ENCODE measurements around the gene SLC17A7.
"Not testable (repeated sequence)": the region's sequence is repeated elsewhere in the genome, so short reads cannot be mapped to it uniquely, and the experiment has no call there.

The SLC17A7 gene

GRCh38 chr19:49469828-49470614 lies 28.7 kb upstream of the SLC17A7 start:
- peak; percentile 60 to 68 for DNase-seq (ENCODE audit: low read depth in 2 of 2)

DNA sequence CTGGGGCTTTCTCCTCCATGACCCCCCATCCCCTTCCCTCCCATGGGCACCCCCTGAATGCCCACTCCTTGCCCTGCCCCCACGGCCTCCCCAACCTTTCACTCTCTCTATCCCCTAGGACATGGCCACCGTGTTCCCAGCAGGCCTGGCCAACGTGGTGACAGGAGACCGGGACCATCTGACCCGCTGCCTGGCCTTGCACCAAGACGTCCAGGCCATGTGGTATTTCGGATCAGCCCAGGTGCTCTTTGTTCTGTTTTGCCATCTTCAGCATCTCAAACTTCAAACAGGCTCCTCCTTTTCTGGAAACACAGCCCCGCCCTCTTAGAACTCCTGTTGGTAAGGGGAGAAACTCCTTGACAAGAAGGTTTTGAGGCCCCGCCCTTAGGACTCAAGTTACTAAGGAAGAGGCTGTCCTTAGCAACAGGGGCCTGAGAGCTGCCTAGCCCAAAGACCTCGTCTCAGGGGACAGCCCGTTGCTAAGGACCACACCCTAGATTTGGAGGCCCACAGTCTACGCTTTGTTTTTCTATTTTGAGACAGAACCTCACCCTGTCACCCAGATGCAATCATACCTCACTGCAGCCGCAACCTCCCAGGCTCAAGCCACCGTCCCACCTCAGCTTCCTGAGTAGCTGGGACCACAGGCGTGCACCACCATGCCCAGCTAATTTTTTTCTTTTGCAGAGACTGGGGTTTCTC lies 27.6 kb upstream of the SLC17A7 start:
- peak; percentile 50 to 54 for DNase-seq (ENCODE audit: low read depth in 2 of 2)

DNA sequence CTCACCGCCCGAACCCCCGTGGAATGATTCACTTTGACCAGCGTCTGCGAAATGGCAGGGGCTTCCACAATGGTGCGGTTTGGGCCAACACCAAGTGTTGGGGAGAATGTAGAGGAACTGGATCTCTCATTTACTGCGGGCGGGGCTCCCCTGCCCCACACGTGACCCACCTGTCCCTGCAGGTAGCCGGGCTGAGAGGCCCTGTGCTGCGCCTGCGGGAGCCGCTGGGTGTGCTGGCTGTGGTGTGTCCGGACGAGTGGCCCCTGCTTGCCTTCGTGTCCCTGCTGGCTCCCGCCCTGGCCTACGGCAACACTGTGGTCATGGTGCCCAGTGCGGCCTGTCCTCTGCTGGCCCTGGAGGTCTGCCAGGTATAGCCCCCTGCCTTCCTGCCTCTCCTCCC lies 26.9 kb upstream of the SLC17A7 start:
- DNase-seq (ENCODE audit: low read depth in 2 of 2) = no peak

DNA sequence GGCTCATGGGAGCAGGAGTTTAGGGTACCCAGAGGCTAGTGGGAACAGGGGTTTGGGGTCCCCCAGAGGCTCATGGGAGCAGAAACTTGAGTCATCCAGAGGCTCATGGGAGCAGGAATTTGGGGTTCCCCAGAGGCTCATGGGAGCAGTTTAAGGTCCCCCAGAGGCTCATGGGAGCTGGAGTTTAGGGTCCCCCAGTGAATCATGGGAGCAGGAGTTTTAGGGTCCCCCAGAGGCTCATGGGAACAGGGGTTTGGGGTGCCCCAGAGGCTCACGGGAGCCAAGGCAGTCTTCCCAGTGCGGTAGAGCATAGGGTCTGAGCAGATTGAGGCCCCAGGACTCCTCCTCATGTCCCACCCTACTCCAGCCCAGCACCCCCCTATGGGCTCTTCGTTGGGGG lies 24.0 kb upstream of the SLC17A7 start:
- DNase-seq (ENCODE audit: low read depth in 2 of 2) = no peak

DNA sequence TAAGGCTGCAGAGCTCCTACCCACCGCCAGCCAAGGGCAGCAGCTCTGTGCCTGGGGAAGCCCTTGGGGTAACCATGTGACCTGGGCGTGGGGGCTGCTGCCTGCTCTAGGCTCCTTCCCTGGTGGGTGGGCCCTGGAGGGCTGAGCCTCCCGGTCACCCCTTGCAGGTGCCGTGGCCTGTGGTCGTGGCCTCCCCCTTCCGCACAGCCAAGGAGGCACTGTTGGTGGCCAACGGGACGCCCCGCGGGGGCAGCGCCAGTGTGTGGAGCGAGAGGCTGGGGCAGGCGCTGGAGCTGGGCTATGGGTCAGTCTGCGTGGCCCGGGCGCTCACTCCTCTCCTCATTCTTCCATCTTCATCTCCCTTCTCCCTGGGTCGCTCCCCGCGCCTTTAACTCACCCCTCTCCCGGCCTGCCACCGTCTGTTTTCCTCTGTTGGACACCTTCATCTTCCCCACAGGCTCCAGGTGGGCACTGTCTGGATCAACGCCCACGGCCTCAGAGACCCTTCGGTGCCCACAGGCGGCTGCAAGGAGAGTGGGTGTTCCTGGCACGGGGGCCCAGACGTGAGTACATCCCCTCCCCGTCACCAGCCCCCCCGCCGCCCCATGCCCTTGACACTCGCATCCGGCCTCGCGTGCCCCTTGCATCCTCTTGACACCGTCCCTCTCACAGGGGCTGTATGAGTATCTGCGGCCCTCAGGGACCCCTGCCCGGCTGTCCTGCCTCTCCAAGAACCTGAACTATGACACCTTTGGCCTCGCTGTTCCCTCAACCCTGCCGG lies 22.8 kb upstream of the SLC17A7 start:
- DNase-seq (ENCODE audit: low read depth in 2 of 2) = no peak

GRCh38 chr19:49462492-49462891 lies 21.2 kb upstream of the SLC17A7 start:
- no peak for DNase-seq (ENCODE audit: low read depth in 2 of 2)

DNA sequence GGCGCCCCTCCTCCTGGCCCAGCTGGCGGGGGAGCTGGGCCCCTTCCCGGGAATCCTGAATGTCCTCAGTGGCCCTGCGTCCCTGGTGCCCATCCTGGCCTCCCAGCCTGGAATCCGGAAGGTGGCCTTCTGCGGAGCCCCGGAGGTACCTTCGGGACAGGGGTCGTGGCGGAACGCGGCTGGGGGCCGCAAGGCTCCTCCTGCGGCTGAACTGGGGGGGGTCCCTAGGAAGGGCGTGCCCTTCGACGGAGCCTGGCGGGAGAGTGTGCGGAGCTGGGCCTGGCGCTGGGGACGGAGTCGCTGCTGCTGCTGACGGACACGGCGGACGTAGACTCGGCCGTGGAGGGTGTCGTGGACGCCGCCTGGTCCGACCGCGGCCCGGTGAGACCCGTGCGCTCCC lies 20.3 kb upstream of the SLC17A7 start:
- no peak for DNase-seq (ENCODE audit: low read depth in 2 of 2)

DNA sequence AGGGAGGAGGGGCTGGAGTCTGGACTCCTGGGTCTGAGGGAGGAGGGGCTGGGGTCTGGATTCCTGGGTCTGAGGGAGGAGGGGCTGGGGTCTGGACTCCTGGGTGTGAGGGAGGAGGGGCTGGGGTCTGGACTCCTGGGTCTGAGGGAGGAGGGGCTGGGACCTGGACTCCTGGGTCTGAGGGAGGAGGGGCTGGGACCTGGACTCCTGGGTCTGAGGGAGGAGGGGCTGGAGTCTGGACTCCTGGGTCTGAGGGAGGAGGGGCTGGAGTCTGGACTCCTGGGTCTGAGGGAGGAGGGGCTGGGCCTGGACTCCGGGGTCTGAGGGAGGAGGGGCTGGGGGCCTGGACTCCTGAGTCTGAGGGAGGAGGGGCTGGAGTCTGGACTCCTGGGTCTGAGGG lies 19.8 kb upstream of the SLC17A7 start:
- DNase-seq (ENCODE audit: low read depth in 2 of 2) = not testable (repeated sequence)

DNA sequence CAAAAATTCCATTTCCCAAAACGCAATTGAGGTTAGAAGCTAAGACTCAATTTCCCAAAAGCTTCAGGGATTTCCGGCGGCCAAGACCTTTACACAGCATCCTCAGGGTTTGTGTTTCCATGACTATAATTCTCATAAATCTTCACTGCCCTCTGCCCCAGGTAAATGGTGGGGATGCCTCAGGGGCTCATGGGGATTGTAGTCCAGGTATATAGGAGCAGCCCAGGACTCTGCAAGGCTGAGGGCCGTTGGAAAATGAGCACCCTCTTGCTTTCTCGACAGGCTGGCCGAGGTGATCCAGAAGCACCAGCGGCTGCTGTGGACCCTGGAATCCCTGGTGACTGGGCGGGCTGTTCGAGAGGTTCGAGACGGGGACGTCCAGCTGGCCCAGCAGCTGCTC lies 18.1 kb upstream of the SLC17A7 start:
- DNase-seq (ENCODE audit: low read depth in 2 of 2) = no peak

DNA sequence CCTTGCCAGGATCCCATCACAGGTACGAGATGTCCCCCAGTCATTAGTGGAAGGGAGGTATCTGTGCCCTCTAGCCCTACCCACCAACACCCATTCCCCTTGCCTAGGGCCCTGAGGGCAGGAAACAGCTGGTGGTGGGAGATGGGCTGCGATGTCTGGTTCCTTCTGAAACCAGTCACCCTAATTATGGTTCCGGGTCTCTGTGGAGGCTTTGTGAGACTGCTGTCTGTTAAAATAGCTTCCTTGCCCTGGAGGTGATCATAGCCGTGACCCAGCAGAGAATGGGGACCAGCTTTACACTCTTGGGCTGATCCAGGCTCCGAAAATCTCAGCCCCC lies 17.2 kb upstream of the SLC17A7 start:
- no peak for DNase-seq (ENCODE audit: low read depth in 2 of 2)

DNA sequence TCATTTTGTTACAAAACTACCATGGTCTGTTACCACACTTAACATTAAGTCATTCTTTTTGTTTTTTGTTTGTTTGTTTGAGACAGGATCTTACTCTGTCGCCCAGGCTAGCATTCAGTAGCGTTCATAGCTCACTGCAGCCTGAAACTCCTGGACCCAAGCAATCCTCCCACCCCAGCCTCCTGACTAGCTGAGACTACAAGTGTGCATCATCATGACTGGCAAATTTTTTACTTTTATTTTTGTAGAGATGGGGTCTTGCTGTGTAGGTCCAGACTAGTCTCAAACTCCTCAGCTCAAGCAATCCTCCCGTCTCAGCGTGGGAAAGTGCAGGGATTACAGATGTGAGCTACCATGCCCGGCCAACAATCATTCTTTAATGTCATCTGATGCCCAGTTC lies 15.0 kb upstream of the SLC17A7 start:
- no peak for DNase-seq (ENCODE audit: low read depth in 2 of 2)

- no peak for DNase-seq (ENCODE audit: low read depth in 2 of 2)
These were observed 14.4 kb upstream of the SLC17A7 start for GRCh38 chr19:49455773-49456172.

- DNase-seq (ENCODE audit: low read depth in 2 of 2) = no peak
These were observed 12.5 kb upstream of the SLC17A7 start for GRCh38 chr19:49453757-49454240.

- peak; percentile 95 to 96 for DNase-seq (ENCODE audit: low read depth in 2 of 2)
These were observed 11.9 kb upstream of the SLC17A7 start, which contains the start of gene ALDH16A1 for GRCh38 chr19:49453013-49453756. Gene ALDH16A1, plus strand, starts transcription at chr19:49453225. Its CDS starts 107 bp downstream, at chr19:49453332.

GRCh38 chr19:49451430-49452181 lies 10.3 kb upstream of the SLC17A7 start, which contains the start of gene PIH1D1:
Gene PIH1D1, minus strand, starts transcription at chr19:49451814. Its CDS starts 240 bp downstream, at chr19:49451574.
- peak; percentile 85 to 94 for DNase-seq (ENCODE audit: low read depth in 2 of 2)

DNA sequence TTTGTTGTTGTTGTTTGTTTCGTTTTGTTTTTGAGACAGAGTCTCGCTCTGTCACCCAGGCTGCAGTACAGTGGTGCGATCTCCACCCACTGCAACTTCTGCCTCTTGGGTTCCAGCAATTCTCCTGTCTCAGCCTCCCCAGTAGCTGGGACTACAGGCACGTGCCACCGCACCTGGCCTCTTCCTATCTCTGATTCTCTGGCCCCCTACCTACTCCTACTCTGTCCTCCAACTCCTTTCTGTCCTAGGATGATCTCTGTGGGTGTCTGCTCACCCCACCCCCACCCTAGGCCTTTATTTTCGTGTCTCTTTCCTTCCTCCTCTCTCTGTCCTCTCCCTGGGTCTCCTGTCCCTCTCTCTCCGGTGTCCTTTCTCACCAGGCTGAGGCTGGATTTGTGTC lies 9.1 kb upstream of the SLC17A7 start:
- no peak for DNase-seq (ENCODE audit: low read depth in 2 of 2)

DNA sequence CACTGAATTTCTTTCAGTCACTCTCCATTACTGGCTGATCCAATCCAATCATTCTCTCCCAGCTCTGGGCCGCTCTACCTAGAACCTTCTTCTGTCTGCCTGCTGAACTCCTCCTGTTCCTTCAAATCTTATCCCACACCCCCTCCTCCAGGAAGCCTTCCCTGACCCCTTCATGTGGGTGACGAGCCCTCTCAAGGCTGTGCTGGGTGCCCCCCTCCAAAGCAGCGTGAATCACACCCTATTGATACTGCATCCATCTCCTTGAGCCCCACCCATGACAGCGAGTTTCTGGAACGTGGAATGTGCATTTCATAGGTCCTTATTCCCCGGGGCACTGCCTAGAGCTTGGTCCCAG lies 7.1 kb upstream of the SLC17A7 start:
- no peak for DNase-seq (ENCODE audit: low read depth in 2 of 2)

DNA sequence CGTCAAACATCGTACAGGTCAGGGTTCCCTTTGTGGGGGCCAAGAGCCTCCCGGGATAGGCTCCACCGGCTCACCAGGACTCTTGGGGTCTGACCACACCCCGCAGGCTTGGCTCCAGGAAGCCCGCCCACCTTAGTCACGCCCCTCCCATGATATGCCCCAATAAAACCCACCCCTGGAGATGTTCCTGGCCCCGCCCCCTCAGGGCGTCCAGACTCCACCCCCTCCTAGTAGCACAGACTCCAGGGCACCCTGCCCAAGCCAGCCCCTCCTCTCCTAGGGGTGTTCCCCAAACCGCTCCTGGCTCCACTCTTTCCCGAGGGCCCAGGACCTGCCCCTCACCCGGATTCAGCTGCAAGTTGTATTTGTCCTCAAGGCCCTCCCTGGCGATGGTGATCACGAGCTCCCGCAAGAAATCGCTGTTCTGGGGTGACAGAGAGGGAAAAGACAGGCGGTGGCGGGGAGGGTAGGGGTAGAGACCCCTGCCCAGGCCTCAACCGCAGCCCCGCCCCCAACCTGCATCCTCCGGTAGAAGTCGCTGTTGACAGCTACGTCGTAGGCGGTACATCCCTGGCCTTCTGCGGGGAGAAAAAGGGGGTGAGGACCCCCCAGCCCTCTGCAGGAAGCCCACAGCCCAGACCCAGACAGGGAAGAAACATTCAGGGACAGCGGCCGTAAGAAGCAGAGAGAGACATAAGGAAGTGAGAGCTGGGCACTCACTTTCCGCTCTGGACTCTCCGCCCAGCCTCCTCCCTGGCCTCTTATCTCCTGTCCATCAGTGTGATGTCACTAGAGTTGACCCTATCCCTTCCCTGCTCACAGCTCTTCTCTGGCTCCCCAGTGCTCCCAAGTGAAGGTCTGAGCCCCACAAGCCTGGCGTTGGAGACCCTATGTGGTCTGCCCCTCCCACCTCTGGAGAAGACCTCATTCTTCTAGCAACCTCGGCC lies 6.4 kb upstream of the SLC17A7 start:
- no peak for DNase-seq (ENCODE audit: low read depth in 2 of 2)

DNA sequence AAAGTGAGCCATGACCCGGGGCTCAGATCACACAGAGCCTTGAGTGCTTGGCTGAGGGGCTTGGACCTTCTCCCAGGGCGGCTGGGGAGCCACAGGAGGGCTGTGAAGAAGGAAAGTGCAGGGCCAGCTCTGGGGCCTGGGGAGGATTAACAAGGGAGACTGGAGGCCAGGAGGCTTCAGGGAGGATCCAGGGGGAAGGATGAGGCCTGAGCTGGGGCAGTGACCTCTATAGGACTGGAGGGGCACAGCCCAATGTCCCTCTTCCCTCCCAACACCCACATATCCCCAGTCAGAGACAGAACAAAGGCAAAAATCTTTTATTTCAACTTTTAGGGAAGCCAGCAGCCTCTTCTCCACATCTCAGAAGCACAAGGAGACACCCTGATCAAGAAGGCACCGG lies 4.7 kb upstream of the SLC17A7 start:
- no peak for DNase-seq (ENCODE audit: low read depth in 2 of 2)

All from stimulated activated CD8-positive, alpha-beta memory T cell treated with anti-CD3 and anti-CD28 coated beads, Interleukin-15, amount 100 ng/mL, for 4 hours (primary cell).